HG02678 (cell line): ENCODE measurements around the gene CXCR6.
A peak's percentile ranks its signal among the peaks of the same experiment; 100 is the strongest.

ENCODE experiments used
- ATAC-seq: cut with Tn5 transposase; IDR thresholded peaks from one replicate; pipeline ENCODE4 v1.9.1; 2021; ENCODE audit warnings: mild to moderate bottlenecking, moderate library complexity; ENCODE audit not compliant: unreplicated experiment

The CXCR6 gene

DNA sequence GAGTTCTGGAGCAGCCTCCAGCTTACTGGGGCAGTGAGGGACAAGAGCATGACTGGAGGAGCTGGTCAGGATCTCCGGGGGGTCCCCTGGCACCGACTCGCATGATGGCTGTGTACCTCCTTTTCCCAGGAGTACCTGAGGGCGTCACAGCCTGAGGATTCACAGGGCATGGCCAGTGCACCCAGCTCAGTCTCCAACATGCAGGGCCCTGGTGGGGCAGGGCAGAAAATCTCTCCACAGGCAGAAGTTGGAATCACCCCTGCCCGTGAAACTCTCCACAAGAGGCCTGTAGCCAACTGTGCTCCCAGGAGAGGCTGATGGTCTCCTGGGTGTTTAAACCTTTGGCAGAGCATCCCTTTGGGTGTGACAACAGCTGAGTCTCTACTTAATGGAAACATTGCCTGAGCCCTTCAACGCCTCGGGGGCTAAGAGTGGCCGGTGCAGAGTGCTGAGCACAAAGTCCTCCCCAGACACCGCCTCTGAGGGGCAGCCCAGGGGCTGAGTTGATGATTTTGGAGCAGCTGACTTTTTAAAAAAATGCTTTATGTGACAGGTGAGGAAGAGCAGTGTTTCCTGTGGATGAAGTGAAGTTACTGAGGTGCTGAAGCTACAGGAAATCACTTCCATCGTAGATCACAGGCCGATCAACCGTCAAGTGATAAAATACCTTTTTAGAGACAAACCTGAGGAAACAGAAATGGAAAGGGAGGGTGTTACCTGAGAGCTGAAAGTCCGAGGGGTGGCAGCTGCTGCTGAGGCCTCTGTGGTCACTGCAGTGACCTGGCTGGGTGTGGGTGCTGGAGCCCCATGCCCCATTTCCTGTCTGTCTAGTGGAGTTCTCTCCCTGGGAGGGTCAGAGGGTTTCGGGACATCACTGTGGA is 21.9 kb upstream of the CXCR6 start:
- ATAC-seq, result no peak

- no peak for ATAC-seq
Measured at GRCh38 chr3:45922039-45922326, 21.3 kb upstream of the CXCR6 start.

- ATAC-seq, result no peak
Measured at GRCh38 chr3:45922950-45923590, 20.2 kb upstream of the CXCR6 start.

DNA sequence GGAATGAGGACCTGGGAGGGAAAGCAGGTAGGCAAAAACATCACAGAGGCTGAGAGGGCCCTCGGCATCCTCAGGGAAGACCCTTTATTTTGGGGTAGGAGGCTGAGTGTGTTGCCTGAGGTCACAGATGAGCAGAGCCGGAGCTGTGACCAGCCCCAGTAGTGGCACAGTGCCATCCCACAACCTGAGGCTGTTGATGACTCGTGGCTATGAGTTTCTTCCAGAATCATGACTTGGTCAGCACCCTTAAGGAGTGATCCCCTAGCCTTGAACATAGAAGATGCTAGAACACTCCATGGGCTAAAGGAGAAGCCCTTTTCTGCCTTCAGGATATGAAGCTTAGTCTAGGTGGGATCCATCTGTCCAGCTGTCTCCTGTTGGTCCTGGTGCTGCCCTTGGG is 19.5 kb upstream of the CXCR6 start:
- ATAC-seq, result no peak

DNA sequence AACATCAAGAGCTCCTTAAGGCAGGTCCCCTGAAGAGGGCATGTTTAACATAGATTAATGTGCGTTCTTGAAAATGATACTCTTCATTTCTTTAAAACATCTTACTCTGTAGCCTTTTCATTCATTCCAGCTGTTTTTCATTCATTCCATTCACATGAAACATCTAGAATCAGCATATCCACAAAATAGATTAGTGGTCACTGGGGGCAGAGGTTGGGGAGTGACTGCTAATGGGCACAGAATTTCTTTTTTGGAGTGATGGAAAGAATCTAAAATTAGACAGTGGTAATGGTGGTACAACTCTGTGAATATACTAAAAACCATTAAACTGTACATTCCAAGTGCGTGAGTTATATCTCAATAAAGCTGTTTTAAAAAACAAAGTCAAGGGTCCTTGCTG is 15.4 kb upstream of the CXCR6 start:
- ATAC-seq, result no peak

GRCh38 chr3:45929042-45929679 is 14.1 kb upstream of the CXCR6 start:
- peak; percentile 70 for ATAC-seq

DNA sequence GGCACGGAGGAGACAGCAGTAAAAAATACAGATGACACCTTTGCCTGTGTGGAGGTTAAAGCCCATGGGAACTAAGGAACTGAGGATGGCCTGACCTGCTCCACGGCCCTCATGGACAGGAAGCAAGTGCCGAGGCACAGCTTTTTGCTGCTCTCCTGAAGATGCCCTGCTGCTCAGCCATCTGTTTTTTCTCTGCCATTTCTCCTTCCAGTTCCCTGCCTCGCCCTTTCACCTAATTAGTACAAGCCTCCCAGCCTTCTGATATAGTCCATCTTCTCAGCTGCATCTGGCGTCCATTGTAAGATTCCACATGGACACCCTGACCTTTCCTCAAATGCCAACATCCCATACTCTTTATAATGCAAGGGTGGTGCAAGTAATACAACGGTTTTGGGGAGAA is 11.8 kb upstream of the CXCR6 start:
- ATAC-seq, result no peak

DNA sequence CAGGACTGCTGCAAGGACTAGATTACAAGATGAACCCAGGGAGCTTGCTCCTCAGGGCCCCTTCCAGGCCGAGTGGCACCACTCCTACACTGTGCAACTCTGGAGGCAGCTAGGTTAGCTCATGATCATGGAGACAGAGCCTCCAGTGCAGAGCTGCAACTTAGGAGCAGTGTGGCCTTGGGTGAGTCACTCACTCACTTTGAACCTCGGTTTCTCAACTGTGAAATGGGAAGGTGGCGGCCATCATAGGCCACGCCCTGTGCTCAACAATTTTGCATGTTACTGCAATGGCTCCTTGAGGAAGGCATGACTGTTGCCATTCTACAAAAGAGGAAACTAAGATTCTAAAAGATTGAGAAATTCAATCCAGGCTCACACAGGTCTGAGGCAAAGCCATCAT is 11.2 kb upstream of the CXCR6 start:
- ATAC-seq, result no peak

DNA sequence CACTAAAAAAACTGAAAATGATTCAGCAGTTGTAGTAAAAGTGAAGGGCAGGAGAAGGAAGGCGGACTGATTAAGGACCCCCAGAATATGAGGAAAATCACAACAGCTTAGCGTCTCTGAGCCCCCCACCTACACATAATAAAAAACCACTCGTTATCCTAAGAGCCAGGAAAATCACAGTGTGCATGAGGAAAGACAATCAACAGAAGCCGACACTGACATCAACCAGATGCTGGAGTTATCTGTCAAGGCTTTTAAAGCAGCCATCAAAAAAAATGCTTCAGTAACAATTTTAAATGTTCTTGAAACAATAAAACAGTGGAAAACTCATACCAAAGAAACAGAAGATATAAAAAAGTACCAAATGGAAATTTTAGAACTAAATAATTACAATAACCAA is 9.7 kb upstream of the CXCR6 start:
- no peak for ATAC-seq

- no peak for ATAC-seq
Measured at GRCh38 chr3:45936261-45936660, 7.0 kb upstream of the CXCR6 start.

GRCh38 chr3:45937206-45938042 is 5.8 kb upstream of the CXCR6 start:
- ATAC-seq, result no peak

DNA sequence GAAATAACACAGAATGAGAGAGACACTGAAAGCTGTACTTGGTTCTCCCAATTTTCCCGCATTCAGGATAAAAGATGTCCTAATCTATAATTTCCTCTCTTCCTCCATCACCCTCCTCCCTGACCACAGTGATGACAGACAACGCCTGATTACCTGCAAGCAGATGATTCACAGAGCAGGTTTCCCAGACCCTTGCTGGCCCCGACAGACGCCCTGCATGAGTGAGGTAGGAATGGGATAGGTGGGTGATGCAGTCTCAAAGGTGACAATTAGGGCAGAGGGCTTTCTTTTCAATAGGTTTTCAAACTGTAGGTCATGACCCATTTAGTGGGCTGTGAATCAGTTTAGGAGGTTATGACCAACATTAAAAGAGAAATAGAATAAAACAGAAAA is 5.2 kb upstream of the CXCR6 start:
- ATAC-seq, result no peak

DNA sequence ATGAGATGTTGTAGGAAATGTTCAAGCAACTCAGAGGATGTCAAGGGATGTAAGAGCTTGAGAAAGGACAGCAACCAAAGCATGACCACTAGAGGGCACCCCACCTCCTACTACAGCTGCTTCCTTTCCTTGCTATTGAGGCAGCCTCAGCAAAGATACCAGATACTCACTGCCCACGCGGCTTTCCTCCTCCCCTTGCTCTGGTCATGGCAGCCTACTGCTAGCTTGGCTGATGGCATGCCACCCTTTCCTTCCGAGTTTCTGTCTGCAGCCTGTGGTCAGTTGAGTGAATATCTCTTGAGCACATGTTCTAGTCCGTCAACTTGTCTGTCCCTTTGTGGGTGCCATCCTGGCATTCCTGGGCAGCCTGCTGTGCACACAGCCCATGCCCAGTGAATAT is 4.4 kb upstream of the CXCR6 start:
- no peak for ATAC-seq

- ATAC-seq, result no peak
Measured at GRCh38 chr3:45939341-45939771, 3.9 kb upstream of the CXCR6 start.

- no peak for ATAC-seq
Measured at GRCh38 chr3:45940004-45940780, 3.1 kb upstream of the CXCR6 start.

DNA sequence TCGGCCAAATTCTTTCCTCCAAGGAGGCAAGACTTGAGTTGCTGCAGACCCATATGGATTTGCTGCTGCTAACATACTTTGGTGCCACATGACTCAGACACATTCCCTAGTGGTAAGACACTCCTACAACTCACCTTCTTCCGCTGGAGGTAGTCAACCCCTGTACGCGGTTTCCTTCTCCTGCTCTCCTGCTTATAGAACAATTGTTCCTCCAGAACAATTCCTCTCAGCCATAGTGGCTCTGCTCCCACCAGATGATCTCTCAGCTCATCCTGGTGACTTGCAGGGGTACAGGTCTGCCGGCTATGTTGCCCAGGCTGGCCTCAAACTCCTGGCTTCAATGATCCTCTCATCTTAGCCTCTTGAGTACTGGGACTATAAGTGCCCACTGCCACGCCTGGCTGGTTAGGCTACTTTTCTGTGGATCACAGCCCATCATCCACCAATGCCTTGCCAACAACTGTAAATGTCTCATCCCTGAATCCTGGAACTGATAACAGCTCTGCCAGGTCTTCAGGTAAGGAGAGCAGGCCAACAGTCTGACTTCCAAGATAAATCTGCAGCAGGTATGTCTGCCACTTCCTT is 2.4 kb upstream of the CXCR6 start:
- no peak for ATAC-seq

DNA sequence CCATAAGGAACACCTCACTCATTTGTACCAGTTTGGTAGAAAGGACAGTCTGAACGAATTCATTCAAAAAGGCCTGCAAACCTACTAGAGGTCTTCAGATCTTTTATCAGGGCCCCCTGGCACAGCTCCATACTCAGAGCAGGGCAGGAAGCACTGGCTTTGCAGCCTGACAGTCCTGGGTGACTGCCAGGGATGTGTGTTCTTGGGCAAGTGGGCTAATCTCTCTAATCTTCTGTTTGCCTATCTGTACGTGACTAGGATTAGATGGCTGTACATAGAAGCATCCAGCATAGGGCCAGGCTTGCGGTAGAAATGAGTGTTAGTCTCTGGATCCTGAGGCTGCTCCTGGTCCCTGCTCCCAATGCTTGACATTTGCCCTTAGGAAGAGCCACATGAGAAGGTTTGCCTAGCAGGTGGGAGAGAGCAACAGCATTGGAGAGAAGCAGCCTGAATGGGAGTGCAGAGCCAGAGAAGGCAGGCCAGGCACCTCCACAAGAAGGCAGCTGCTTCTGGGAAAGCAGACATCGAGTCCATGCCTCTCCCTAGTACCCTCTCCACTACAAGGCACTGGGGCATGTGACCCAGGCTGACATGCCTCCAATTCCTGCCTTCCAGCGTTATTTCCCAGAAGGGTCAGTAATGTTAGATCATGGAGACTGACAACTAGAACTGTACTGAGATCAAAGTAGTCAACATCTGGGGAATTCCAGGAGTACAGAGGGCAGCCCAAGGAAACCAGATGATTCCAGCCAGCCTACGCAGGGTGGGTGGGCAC is 1.0 kb upstream of the CXCR6 start:
- ATAC-seq, result no peak

GRCh38 chr3:45944830-45945620 is 1.8 kb downstream of the CXCR6 start:
- ATAC-seq, result no peak

- no peak for ATAC-seq
Measured at GRCh38 chr3:45946307-45946706, 3.0 kb downstream of the CXCR6 start.
